GM21423 (cell line): ENCODE data around the gene LIN52.
A peak's percentile ranks its signal among the peaks of the same experiment; 100 is the strongest.

ENCODE experiments used
- ATAC-seq: cut with Tn5 transposase; IDR thresholded peaks from one replicate; pipeline ENCODE4 v1.9.1; 2021; ENCODE audit warnings: mild to moderate bottlenecking, moderate library complexity; ENCODE audit not compliant: unreplicated experiment

LIN52 gene, protein sequence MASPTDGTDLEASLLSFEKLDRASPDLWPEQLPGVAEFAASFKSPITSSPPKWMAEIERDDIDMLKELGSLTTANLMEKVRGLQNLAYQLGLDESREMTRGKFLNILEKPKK

GRCh38 chr14:74084277-74085046 lies at the start of gene LIN52, which contains the start of gene ALDH6A1:
Gene LIN52, plus strand, starts transcription at chr14:74084956. Its CDS starts 19 bp downstream, at chr14:74084975.
Gene ALDH6A1, minus strand, starts transcription at chr14:74084453. Its CDS starts 59 bp downstream, at chr14:74084394.
- ATAC-seq, result peak; percentile 89

- ATAC-seq, result no peak
These were observed 49.2 kb upstream of the LIN52 start for GRCh38 chr14:74035556-74035955.

- ATAC-seq, result no peak
These were observed 46.5 kb upstream of the LIN52 start for GRCh38 chr14:74038020-74038859.

DNA sequence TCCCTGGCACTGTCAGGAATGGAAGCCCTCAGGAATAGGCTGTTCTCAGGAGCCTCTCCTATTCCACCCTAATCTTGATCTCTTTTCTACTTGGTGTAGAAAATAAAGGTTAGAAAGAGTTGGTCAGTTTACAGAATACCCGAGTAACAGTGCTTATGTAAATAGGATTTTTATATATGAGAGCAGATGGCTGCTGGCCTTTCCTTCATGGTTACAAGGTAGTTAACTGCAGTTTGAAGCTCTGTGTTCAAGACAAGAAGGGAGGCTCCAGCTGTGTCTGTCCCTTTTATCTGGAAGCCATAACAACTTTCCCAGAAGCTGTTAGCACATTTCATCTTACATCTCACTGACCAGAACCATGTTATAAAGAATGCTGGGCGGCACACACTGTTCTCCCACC lies 42.5 kb upstream of the LIN52 start:
- ATAC-seq, result no peak

DNA sequence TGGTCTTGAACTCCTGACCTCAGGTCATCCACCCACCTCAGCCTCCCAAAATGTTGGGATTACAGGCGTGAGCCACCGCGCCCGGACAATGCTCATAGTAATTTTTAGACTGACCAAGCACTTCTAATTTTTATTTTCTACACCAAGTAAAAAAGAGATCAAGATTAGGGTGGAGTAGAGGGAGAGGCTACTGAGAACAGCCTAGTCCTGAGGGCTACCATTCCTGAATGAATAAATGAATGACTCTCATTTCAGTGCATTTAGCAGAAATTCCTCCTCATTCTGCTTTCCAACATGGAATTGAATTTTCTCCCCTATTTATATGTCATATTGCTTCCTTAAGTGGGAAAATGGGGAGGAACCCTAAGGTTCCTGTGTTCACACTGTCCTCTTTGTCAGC lies 39.2 kb upstream of the LIN52 start:
- no peak for ATAC-seq

- ATAC-seq, result no peak
These were observed 36.5 kb upstream of the LIN52 start for GRCh38 chr14:74048281-74048680.

DNA sequence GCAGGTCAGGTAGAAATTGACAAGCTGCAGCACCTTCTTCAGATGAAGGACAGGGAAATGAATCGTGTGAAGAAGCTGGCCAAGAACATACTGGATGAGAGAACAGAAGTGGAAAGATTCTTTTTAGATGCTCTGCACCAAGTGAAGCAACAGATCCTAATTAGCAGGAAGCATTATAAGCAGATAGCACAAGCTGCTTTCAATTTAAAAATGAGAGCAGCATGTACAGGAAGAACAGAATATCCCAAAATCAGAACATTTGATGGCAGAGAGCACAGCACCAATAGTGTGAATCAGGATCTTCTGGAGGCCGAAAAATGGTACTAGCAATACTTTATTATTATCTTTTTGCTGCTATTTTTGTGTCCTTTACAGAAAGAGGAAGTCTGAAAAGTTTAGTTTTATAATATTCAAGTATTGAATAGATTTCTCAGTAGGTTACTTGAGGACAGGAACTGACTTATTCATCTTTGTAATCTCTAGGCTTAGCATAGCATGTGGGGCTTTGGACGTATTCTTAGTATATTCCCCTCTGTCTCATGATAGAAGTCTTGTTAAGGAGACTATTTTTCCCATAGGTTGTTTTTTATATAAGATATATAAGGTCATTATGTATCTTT lies 34.8 kb upstream of the LIN52 start:
- no peak for ATAC-seq

DNA sequence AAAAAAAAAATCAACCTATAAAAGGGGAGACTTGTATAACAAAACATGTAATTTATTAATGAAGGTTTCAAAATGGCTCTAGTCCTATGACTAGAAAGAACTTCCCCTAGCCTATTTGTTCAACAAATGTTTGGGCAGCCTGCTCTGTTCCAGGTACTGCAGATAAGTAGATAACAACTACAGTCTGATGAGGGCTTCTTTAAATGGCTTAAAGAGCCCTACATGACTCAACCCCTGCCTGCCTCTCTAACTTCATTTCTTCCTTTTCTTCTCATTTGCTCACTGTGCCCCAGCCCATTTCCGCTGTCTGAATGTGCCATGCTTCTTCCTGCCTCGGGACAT lies 22.0 kb upstream of the LIN52 start:
- ATAC-seq, result no peak

DNA sequence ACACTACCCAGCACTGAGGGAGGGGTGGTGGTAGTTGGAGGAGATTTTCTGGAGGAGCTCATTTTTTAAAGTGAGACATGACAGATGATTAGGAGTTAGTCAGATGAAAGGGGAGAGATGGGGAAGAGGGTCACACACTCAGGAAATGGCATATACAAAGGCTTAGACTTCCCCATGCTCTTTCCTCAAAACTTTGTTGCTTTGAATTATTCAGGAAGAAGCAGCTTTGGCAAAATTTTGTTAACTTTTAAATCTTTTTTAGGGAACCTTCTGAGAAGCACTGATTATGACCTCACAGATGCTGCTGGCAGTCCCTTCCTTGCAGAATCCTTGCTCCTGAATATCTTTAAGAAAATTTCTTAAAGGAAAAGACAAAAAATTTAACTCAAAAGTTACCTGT lies 20.3 kb upstream of the LIN52 start:
- no peak for ATAC-seq

DNA sequence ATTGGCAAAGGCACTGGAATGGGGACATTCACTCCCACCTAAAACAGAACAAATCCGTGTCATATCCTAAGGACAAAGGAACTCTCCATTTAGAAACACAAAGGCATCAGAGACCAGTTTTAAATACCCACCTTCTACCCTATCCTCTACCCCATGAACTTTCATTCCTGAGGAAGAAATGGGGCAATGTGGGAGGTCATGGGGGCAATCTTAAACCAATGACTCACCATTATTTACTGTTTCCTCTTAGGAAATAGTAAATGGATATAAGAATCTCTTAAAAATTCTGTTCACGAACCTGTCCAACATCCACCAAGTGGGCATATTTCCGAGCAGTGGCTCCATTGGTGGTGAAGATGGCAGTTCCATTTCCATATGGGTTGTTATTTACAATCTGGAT lies 19.9 kb upstream of the LIN52 start:
- ATAC-seq, result no peak

DNA sequence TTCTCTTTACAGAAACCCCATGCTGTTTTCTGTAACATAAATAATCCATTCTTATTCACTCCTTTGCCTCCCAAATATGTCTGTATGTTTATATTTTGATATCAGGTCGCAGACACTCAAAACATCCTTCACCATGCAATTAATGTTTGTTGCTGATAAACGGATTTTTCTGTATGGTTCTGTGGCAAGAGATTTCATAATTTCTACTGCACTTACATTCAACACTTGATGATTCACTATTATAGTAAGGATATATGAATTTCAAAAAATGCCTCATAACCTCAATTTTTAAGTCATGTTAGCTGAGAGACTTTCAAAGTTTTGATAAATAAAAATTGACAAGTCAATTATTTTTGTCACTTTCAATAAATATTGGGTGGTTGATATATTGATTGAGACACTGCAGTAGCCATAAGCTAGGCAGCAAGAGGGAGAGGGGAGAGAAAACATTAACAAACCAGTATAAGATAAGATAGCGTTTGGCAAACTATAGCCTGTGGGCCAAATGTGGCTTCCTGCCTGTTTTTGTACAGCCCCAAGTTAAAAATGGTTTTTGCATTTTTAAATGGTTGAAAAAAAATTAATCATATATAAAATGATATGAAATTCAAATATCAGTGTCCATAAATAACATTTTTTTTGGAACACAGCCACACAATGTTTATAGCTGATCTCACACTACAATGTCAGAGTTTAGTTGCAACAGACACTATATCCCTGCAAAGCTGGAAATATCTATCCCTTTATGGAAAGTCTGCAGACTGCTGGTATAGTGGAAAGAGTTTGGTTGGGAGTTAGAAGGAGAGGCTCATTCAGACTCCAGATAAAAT lies 18.8 kb upstream of the LIN52 start:
- no peak for ATAC-seq

DNA sequence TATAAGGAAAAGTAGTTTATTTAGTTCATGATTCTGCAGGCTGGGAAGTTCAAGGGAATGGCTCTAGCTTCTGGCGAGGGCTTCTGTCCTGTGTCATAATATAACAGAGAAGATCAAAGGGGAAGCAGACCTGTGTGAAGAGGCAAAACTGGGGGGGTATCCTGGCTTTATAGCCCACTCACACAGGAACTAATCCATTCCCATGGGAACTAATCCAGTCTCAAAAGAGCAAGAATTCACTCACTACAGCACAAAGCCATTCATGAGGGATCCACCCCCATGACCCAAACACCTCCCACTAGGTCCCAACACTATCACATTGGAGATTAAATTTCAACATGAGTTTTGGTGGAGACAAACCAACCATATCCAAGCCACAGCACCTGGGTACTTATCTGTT lies 7.4 kb upstream of the LIN52 start:
- ATAC-seq, result no peak

- ATAC-seq, result no peak
These were observed 3.8 kb upstream of the LIN52 start for GRCh38 chr14:74080820-74081460.

GRCh38 chr14:74081491-74081890 lies 3.3 kb upstream of the LIN52 start:
- ATAC-seq, result no peak

DNA sequence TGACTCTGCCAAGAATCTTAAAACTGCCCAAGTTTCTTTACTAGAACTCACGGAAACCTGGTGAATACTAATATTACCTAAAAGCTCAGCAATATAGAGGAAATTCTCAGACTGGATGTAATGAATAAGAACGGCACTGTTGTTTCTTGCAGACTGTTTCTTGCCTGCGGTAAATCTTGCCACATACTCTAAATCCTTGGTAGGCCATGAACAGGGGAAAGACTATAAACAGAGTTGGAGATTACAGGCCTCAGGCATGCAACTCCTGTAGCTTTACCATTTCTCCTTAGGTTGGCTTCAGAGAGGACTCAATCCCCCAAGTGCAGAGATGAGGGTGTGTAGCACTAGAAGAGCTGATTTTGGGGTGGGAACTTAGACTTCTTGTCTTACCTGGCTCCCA lies 1.6 kb upstream of the LIN52 start:
- no peak for ATAC-seq

DNA sequence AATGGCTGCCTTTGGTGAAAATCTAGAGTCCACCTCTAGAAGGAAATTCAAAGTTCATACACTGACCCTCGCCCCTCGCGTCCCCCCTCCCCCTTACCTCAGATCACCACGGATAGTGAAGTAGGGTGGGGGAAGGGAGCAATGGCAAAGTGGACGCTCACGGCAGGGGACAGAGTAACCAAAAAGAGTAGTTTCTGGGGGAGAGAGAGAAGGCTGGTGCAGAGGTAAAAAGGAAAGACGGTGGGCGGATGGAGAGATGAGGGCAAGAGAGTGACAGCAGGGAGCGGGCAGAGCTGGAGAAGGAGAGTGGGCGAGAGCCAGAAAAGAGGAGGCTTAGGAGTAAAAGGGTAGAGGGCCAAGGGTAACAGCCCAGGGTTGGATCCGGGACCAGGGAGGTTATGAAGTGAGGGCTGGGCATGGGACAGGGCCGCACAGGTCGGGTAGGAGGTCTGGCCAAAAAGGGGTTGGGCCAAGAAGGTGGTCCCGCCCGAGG lies 926 bp upstream of the LIN52 start:
- no peak for ATAC-seq

- peak; percentile 1 for ATAC-seq
These were observed 386 bp downstream of the LIN52 start for GRCh38 chr14:74085047-74085637.

DNA sequence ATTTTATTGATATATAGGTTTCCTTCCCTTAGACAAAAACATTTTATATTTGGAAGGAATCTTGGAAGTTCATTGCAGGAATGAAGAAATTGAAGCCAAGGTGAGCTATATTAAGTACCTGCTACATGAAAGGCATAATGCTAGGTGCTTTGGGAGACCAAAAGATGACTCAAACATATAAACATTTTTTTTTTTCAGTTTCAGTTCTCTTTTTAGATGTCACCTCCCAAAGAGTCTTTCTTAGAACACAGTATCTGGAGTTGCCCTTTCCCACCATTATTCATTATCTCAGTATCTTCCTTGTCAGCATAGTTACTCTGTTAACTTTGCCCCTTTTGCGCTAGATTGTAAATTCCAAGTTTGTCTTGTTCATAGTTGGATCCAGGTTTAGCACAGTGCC lies 1.1 kb downstream of the LIN52 start:
- ATAC-seq, result no peak

DNA sequence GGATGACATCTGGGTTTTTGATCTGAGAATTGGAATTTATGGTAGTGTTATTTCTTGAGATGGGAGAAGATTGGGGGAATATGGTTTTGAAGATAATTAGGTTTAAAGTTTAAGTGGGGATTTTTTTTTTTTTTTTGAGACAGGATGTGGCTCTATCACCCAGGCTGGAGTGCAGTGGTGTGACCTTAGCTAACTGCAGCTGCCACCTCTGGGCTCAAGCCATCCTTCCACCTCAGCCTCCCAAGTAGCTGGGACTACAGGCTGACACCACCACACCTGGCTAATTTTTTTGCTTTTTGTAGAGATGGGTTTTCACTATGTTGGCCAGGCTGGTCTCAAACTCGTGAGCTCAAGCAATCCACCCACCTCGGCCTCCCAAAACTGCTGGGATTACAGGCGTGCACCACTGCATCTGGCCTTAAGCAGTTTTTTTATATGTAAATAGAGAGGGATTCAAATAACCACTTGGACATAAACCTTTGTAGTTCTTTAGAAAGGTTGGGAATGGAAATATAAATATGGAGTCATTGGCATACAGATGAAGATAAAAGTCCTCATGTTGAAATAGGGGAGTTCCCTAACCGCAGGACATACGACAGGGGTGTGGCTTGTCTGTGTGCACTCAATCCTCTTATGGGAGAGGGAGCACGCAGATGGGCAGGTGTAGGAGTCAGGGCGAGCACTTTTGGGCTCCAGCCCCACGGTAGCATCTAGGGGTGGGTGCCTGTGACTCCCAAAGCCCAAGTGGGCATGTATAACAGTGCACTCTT lies 4.7 kb downstream of the LIN52 start:
- ATAC-seq, result no peak
